ENCODE measurements around the gene CDH4. TPM values are rescaled to one million over a fixed set of nuclear protein-coding genes. Genes with fewer than 3 reads are reported as not detected.

CDH4 gene
- total RNA-seq, 3 donors from 2014 or later (not counting 1 experiment from before 2014, with no cell fraction given): 0.18 TPM; not detected in 2

DNA sequence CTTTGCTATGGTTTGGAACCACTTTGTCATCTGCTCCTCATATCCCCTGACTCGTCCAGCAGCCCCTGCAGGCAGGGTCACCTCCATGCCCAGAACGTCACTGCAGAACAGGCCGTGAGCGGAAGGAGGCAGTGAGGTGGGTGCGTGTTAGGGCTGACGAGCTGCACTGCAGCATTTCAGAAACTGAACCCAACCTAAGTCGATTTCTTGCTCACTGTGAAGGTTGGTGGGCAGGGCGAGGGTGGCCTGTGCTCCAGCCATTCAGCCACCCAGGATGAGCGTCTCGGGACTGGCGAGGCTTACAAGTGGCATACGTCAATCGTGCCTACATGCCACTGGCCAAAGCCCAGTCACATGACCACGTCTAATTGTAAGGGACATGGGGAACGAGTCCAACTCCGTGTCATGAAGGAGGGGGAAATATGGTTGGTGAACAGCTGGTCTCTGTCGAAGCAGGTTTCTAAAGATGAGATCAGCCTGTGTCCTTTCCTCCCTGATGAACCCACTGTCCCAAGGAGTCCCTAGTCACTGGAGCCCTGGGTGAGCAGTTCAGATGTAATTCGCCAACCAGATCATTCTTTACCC lies 524.5 kb downstream of the CDH4 start:
- Mint-ChIP-seq H3K4me1 (no peaks in the 10 kb centered on the region), H3K27ac (no peak overlapping the region), H3K27me3 (ENCODE audit: low read depth in 2 of 2) (peaks cover 0 to 3% of the 10 kb centered on the region in 2 donors), H3K36me3 (no peaks in the 10 kb centered on the region), H3K9me3 (peaks cover 2% of the 10 kb centered on the region in 2 donors), H3K4me3 (no peak overlapping the region)
- Histone ChIP-seq H3K36me3 (ENCODE audit: control insufficient read depth, insufficient read depth, low read length) (no peaks in the 10 kb centered on the region), H3K27ac (ENCODE audit: low read length) (no peak overlapping the region), H3K4me1 (ENCODE audit: control insufficient read depth, insufficient read depth, low read length) (no peaks in the 10 kb centered on the region), H3K4me3 (ENCODE audit: low read length) (no peak overlapping the region), H3K27me3 (ENCODE audit: control insufficient read depth, insufficient read depth, low read length) (no peaks in the 10 kb centered on the region), H3K9me3 (ENCODE audit: control insufficient read depth, insufficient read depth, low read length) (peaks cover 17% of the 10 kb centered on the region)
- ATAC-seq: no peak
- WGBS (ENCODE audit: insufficient coverage): 80% methylated on average over 18 of the region's 18 CpGs
- TF ChIP-seq, protein P1, sequence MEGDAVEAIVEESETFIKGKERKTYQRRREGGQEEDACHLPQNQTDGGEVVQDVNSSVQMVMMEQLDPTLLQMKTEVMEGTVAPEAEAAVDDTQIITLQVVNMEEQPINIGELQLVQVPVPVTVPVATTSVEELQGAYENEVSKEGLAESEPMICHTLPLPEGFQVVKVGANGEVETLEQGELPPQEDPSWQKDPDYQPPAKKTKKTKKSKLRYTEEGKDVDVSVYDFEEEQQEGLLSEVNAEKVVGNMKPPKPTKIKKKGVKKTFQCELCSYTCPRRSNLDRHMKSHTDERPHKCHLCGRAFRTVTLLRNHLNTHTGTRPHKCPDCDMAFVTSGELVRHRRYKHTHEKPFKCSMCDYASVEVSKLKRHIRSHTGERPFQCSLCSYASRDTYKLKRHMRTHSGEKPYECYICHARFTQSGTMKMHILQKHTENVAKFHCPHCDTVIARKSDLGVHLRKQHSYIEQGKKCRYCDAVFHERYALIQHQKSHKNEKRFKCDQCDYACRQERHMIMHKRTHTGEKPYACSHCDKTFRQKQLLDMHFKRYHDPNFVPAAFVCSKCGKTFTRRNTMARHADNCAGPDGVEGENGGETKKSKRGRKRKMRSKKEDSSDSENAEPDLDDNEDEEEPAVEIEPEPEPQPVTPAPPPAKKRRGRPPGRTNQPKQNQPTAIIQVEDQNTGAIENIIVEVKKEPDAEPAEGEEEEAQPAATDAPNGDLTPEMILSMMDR (IDR thresholded peaks at IDR 0.05): no peak
- intact Hi-C loops (cut with micrococcal nuclease): no loop called here
- DNase-seq: no peak

- no peaks in the 10 kb centered on the region for H3K4me1 Mint-ChIP-seq
- no peak for ATAC-seq
- 83% methylated on average over 24 of the region's 24 CpGs for WGBS (ENCODE audit: insufficient coverage)
Measured at GRCh38 chr20:61777773-61778494, 525.9 kb downstream of the CDH4 start.

DNA sequence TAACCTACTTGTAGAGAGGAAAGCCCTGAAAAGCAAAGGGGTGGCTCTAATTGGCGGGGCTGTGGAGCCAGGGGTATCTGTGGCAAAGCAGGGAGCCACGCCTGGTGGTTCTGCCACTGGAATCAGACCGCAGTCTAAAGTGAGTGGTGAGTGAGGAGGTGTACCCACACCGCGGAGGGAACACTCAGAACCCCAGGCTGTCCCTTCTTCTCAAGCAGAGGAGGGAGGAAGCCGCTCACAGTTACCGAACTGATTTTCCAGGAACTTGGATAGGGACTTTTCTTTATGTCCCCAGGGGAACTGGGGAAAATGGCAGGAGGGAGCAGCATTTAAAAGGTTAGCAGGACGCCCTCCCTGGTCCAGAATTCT lies 526.4 kb downstream of the CDH4 start:
- H3K4me1 Mint-ChIP-seq: no peaks in the 10 kb centered on the region
- H3K27ac Mint-ChIP-seq: no peak overlapping the region
- H3K4me3 Mint-ChIP-seq: no peak overlapping the region
- Histone ChIP-seq H3K4me3 (ENCODE audit: low read length) (no peak overlapping the region), H3K27ac (ENCODE audit: low read length) (no peak overlapping the region), H3K4me1 (ENCODE audit: control insufficient read depth, insufficient read depth, low read length) (no peaks in the 10 kb centered on the region), H3K9me3 (ENCODE audit: control insufficient read depth, insufficient read depth, low read length) (peaks cover 17% of the 10 kb centered on the region), H3K27me3 (ENCODE audit: control insufficient read depth, insufficient read depth, low read length) (no peaks in the 10 kb centered on the region), H3K36me3 (ENCODE audit: control insufficient read depth, insufficient read depth, low read length) (no peaks in the 10 kb centered on the region)
- TF ChIP-seq, protein P1 (IDR thresholded peaks at IDR 0.05): no peak
- no peaks in the 10 kb centered on the region for H3K36me3 Mint-ChIP-seq
- WGBS (ENCODE audit: insufficient coverage): 89% methylated on average over 8 of the region's 8 CpGs
- intact Hi-C loops (cut with micrococcal nuclease): no loop called here
- DNase-seq (no peak), ATAC-seq (no peak)
- peaks cover 0 to 3% of the 10 kb centered on the region in 2 donors for H3K27me3 Mint-ChIP-seq (ENCODE audit: low read depth in 2 of 2)
- peaks cover 2% of the 10 kb centered on the region in 2 donors for H3K9me3 Mint-ChIP-seq

More at GRCh38 chr20:61777773-61778494, 525.9 kb downstream of the CDH4 start:
- Histone ChIP-seq H3K36me3 (ENCODE audit: control insufficient read depth, insufficient read depth, low read length) (no peaks in the 10 kb centered on the region), H3K4me3 (ENCODE audit: low read length) (no peak overlapping the region), H3K9me3 (ENCODE audit: control insufficient read depth, insufficient read depth, low read length) (peaks cover 17% of the 10 kb centered on the region), H3K27ac (ENCODE audit: low read length) (no peak overlapping the region), H3K4me1 (ENCODE audit: control insufficient read depth, insufficient read depth, low read length) (no peaks in the 10 kb centered on the region), H3K27me3 (ENCODE audit: control insufficient read depth, insufficient read depth, low read length) (no peaks in the 10 kb centered on the region)
- TF ChIP-seq, protein P1 (IDR thresholded peaks at IDR 0.05): no peak
- peaks cover 2% of the 10 kb centered on the region in 2 donors for H3K9me3 Mint-ChIP-seq
- no peak for DNase-seq
- intact Hi-C loops (cut with micrococcal nuclease): no loop called here
- no peaks in the 10 kb centered on the region for H3K36me3 Mint-ChIP-seq
- no peak overlapping the region for H3K27ac Mint-ChIP-seq
- H3K4me3 Mint-ChIP-seq: no peak overlapping the region
- peaks cover 0 to 3% of the 10 kb centered on the region in 2 donors for H3K27me3 Mint-ChIP-seq (ENCODE audit: low read depth in 2 of 2)
